ENCODE results near the gene SACM1L. TPM values are rescaled to one million over a fixed set of nuclear protein-coding genes. Genes with fewer than 3 reads are reported as not detected.
A peak's percentile ranks its signal among the peaks of the same experiment; 100 is the strongest.
"Not testable (repeated sequence)": the region's sequence is repeated elsewhere in the genome, so short reads cannot be mapped to it uniquely, and the experiment has no call there.

The SACM1L gene
- total RNA-seq, 4 donors from 2014 or later, result 7.7 to 28.7 (median 9.1) TPM

GRCh38 chr3:45748068-45748467 lies 58.9 kb downstream of the SACM1L start:
- no peaks in the 10 kb centered on the region for H3K27me3 ChIP-seq
- peaks cover 0 to 5% of the 10 kb centered on the region in 2 donors for H3K4me1 ChIP-seq
- intact Hi-C loops (cut with DNase I; ENCODE audit: low total_unique reads), result no loop called here
- peaks cover 0 to 32% of the 10 kb centered on the region in 2 donors for H3K36me3 ChIP-seq
- H3K4me3 ChIP-seq, result no peak overlapping the region
- DNase-seq (no peak), ATAC-seq (peak in 1 of 2 donors; percentile 46)
- no peak for TF ChIP-seq POLR2A (IDR thresholded peaks at IDR 0.05)
- no peak for TF ChIP-seq CTCF (IDR thresholded peaks at IDR 0.05 in 4 of 5, conservative IDR thresholded peaks at IDR 0.05 in 1 of 5)
- in situ Hi-C loops (cut with MboI; ENCODE audit: low sequenced_read_pairs in 4 of 4), result no loop called here
- H3K27ac ChIP-seq, result no peak overlapping the region
- H3K9me3 ChIP-seq, result no peaks in the 10 kb centered on the region

- H3K4me1 ChIP-seq; ATAC-seq; intact Hi-C loops (cut with DNase I; ENCODE audit: low total_unique reads); H3K4me3 ChIP-seq; in situ Hi-C loops (cut with MboI; ENCODE audit: low sequenced_read_pairs in 4 of 4); H3K27me3 ChIP-seq; DNase-seq; H3K27ac ChIP-seq; H3K9me3 ChIP-seq: not testable (repeated sequence)
- peaks cover 0 to 21% of the 10 kb centered on the region in 2 donors for H3K36me3 ChIP-seq
Measured at GRCh38 chr3:45749036-45749600, 59.9 kb downstream of the SACM1L start.

- no peaks in the 10 kb centered on the region for H3K9me3 ChIP-seq
- TF ChIP-seq POLR2A (IDR thresholded peaks at IDR 0.05) (no peak), CTCF (IDR thresholded peaks at IDR 0.05 in 4 of 5, conservative IDR thresholded peaks at IDR 0.05 in 1 of 5) (no peak)
- H3K4me1 ChIP-seq, result peaks cover 0 to 5% of the 10 kb centered on the region in 2 donors
- no peak overlapping the region for H3K4me3 ChIP-seq
- no peak for DNase-seq
- no peak for ATAC-seq
- peaks cover 0 to 17% of the 10 kb centered on the region in 2 donors for H3K36me3 ChIP-seq
- in situ Hi-C loops (cut with MboI; ENCODE audit: low sequenced_read_pairs in 4 of 4) (loop anchor here (10.0 to 25.0 kb wide), 4 partner anchors 162 to 337 kb away; no protein-coding TSS in a partner anchor), intact Hi-C loops (cut with DNase I; ENCODE audit: low total_unique reads) (no loop called here)
- no peak overlapping the region for H3K27ac ChIP-seq
- no peaks in the 10 kb centered on the region for H3K27me3 ChIP-seq
Measured at GRCh38 chr3:45749880-45750279, 60.7 kb downstream of the SACM1L start.

GRCh38 chr3:45751537-45752242 lies 62.5 kb downstream of the SACM1L start:
- ATAC-seq (no peak), DNase-seq (no peak)
- no peak for TF ChIP-seq CTCF (IDR thresholded peaks at IDR 0.05 in 4 of 5, conservative IDR thresholded peaks at IDR 0.05 in 1 of 5)
- no peak for TF ChIP-seq POLR2A (IDR thresholded peaks at IDR 0.05)
- Histone ChIP-seq H3K4me3 (no peak overlapping the region), H3K9me3 (no peaks in the 10 kb centered on the region), H3K27me3 (no peaks in the 10 kb centered on the region), H3K36me3 (no peaks in the 10 kb centered on the region), H3K4me1 (peaks cover 0 to 5% of the 10 kb centered on the region in 2 donors), H3K27ac (no peak overlapping the region)
- in situ Hi-C loops (cut with MboI; ENCODE audit: low sequenced_read_pairs in 4 of 4), result loop anchor here (10.0 to 25.0 kb wide), 4 partner anchors 161 to 336 kb away; no protein-coding TSS in a partner anchor
- intact Hi-C loops (cut with DNase I; ENCODE audit: low total_unique reads), result no loop called here

GRCh38 chr3:45753095-45753494 lies 63.9 kb downstream of the SACM1L start:
- Histone ChIP-seq H3K4me3 (no peak overlapping the region), H3K36me3 (no peaks in the 10 kb centered on the region), H3K4me1 (peaks cover 0 to 2% of the 10 kb centered on the region in 2 donors), H3K27ac (no peak overlapping the region), H3K9me3 (no peaks in the 10 kb centered on the region), H3K27me3 (no peaks in the 10 kb centered on the region)
- ATAC-seq (no peak), DNase-seq (no peak)
- intact Hi-C loops (cut with DNase I; ENCODE audit: low total_unique reads), result no loop called here
- TF ChIP-seq POLR2A (IDR thresholded peaks at IDR 0.05) (no peak), CTCF (IDR thresholded peaks at IDR 0.05 in 4 of 5, conservative IDR thresholded peaks at IDR 0.05 in 1 of 5) (no peak)
- in situ Hi-C loops (cut with MboI; ENCODE audit: low sequenced_read_pairs in 4 of 4), result loop anchor here (10.0 to 25.0 kb wide), 4 partner anchors 159 to 334 kb away; no protein-coding TSS in a partner anchor
